Measurements from ENCODE around the gene PRKD2. TPM values are rescaled to one million over a fixed set of nuclear protein-coding genes. Genes with fewer than 3 reads are reported as not detected.

The PRKD2 gene
- total and polyA plus RNA-seq, 3 donors from 2014 or later = 22.6 to 35.4 (median 25.6) TPM

GRCh38 chr19:46755853-46756543, 39.1 kb upstream of the PRKD2 start:
- Histone ChIP-seq H3K9me3 (no peaks in the 10 kb centered on the region), H3K4me1 (peaks cover 3% of the 10 kb centered on the region), H3K36me3 (ENCODE audit: low read depth, missing control alignments) (no peaks in the 10 kb centered on the region), H3K27ac (no peak overlapping the region), H3K27me3 (no peaks in the 10 kb centered on the region), H3K4me3 (peak overlapping the region; percentile 12 to 30)
- DNase-seq = no peak
- WGBS, 2 donors = 73 to 77% methylated on average over 48 to 60 of the region's 86 CpGs
- TF ChIP-seq CTCF (IDR thresholded peaks at IDR 0.05) (no peak), POLR2A (IDR thresholded peaks at IDR 0.05) (no peak)
- intact Hi-C loops (cut with DNase I; ENCODE audit: low total_unique reads) = loop anchor here (5.0 to 10.0 kb wide), 2 partner anchors 86 to 239 kb away; no protein-coding TSS in a partner anchor

- no peaks in the 10 kb centered on the region for H3K27me3 ChIP-seq
- intact Hi-C loops (cut with DNase I; ENCODE audit: low total_unique reads) = loop anchor here (5.0 to 10.0 kb wide), 2 partner anchors 87 to 240 kb away; no protein-coding TSS in a partner anchor
- no peaks in the 10 kb centered on the region for H3K36me3 ChIP-seq (ENCODE audit: low read depth, missing control alignments)
- H3K27ac ChIP-seq = no peak overlapping the region
- H3K4me1 ChIP-seq = peaks cover 3% of the 10 kb centered on the region
- whole genome bisulfite sequencing, 2 donors = 54 to 76% methylated on average over 33 to 36 of the region's 39 CpGs
- no peaks in the 10 kb centered on the region for H3K9me3 ChIP-seq
- H3K4me3 ChIP-seq = peak overlapping the region; percentile 12 to 30
- TF ChIP-seq CTCF (IDR thresholded peaks at IDR 0.05) = no peak
- TF ChIP-seq POLR2A (IDR thresholded peaks at IDR 0.05) = no peak
- no peak for DNase-seq
These were observed 38.4 kb upstream of the PRKD2 start for GRCh38 chr19:46755077-46755852.

- H3K4me3 ChIP-seq = no peak overlapping the region
- intact Hi-C loops (cut with DNase I; ENCODE audit: low total_unique reads) = loop anchor here (10.0 kb wide), 1 partner anchor 241 kb away; no protein-coding TSS in a partner anchor
- H3K4me1 ChIP-seq = peaks cover 3% of the 10 kb centered on the region
- H3K27ac ChIP-seq = no peak overlapping the region
- 36% methylated on average over 4 of the region's 4 CpGs for WGBS, 2 donors
- H3K36me3 ChIP-seq (ENCODE audit: low read depth, missing control alignments) = no peaks in the 10 kb centered on the region
- H3K9me3 ChIP-seq = no peaks in the 10 kb centered on the region
- TF ChIP-seq POLR2A (IDR thresholded peaks at IDR 0.05) (no peak), CTCF (IDR thresholded peaks at IDR 0.05) (peak; percentile 15 to 43 (median 40))
- peak; percentile 68 for DNase-seq
- no peaks in the 10 kb centered on the region for H3K27me3 ChIP-seq
These were observed 36.7 kb upstream of the PRKD2 start for GRCh38 chr19:46753420-46754155.

- peak; percentile 36 to 76 (median 61) for TF ChIP-seq CTCF (IDR thresholded peaks at IDR 0.05)
- TF ChIP-seq POLR2A (IDR thresholded peaks at IDR 0.05) = no peak
- Histone ChIP-seq H3K4me3 (no peak overlapping the region), H3K4me1 (peaks cover 21% of the 10 kb centered on the region), H3K27ac (no peak overlapping the region), H3K9me3 (no peaks in the 10 kb centered on the region), H3K27me3 (no peaks in the 10 kb centered on the region), H3K36me3 (ENCODE audit: low read depth, missing control alignments) (no peaks in the 10 kb centered on the region)
- DNase-seq = peak; percentile 88
- intact Hi-C loops (cut with DNase I; ENCODE audit: low total_unique reads) = no loop called here
- 87 to 89% methylated on average over 21 of the region's 21 CpGs for WGBS, 2 donors
These were observed 31.6 kb upstream of the PRKD2 start for GRCh38 chr19:46748325-46749109.
